ENCODE data around the gene VAV1.

VAV1 gene

DNA sequence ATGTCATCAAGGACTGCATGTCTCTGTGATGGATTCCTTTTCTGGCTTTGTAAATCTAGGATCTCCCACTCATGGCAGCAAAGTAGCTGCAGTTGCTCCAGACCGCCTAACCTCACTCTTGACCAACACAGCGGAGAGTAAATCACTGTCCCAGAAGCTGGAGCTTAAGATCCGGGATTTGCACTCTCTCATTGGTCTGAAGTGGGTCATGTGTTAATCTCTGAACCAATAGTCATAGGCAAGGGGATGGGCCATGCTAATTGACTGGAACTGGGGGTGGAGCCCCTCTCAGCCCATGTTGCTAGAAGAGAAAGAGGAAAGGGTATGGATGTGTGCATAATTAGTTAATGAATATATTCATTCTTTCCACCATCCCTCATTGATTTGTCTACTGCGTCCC is 34.0 kb downstream of the VAV1 start:
- TF ChIP-seq ZNF623 (tag by site-specific recombination; IDR thresholded peaks at IDR 0.05) (no peak), ZNF629 (tag by site-specific recombination; IDR thresholded peaks at IDR 0.05) (no peak), ZNF654 (tag by site-specific recombination; IDR thresholded peaks at IDR 0.05; ENCODE audit: low read depth) (no peak)
- TF ChIP-seq, protein P1, sequence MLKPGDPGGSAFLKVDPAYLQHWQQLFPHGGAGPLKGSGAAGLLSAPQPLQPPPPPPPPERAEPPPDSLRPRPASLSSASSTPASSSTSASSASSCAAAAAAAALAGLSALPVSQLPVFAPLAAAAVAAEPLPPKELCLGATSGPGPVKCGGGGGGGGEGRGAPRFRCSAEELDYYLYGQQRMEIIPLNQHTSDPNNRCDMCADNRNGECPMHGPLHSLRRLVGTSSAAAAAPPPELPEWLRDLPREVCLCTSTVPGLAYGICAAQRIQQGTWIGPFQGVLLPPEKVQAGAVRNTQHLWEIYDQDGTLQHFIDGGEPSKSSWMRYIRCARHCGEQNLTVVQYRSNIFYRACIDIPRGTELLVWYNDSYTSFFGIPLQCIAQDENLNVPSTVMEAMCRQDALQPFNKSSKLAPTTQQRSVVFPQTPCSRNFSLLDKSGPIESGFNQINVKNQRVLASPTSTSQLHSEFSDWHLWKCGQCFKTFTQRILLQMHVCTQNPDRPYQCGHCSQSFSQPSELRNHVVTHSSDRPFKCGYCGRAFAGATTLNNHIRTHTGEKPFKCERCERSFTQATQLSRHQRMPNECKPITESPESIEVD (tag by site-specific recombination; IDR thresholded peaks at IDR 0.05) = no peak
- TF ChIP-seq, protein P2, sequence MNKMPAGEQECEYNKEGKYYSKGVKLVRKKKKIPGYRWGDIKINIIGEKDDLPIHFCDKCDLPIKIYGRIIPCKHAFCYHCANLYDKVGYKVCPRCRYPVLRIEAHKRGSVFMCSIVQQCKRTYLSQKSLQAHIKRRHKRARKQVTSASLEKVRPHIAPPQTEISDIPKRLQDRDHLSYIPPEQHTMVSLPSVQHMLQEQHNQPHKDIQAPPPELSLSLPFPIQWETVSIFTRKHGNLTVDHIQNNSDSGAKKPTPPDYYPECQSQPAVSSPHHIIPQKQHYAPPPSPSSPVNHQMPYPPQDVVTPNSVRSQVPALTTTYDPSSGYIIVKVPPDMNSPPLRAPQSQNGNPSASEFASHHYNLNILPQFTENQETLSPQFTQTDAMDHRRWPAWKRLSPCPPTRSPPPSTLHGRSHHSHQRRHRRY (tag by site-specific recombination; IDR thresholded peaks at IDR 0.05) = no peak
- POLR2A ChIA-PET = interaction anchor here (0.6 kb wide), 1 partner anchor 545 kb away, joined by 3 read pairs; no protein-coding TSS in a partner anchor
- H3K4me1 ChIP-seq (ENCODE audit: control insufficient read depth, insufficient read depth, low read length) = no peaks in the 10 kb centered on the region
- CTCF ChIA-PET = interaction anchor here (0.6 kb wide), 1 partner anchor 56 kb away, joined by 3 read pairs; no protein-coding TSS in a partner anchor
- no peaks in the 10 kb centered on the region for H3K36me3 ChIP-seq (ENCODE audit: control insufficient read depth in 2 of 2, insufficient read depth in 1 of 2, low read length in 2 of 2)
- no peaks in the 10 kb centered on the region for H3K9me3 ChIP-seq (ENCODE audit: control insufficient read depth, insufficient read depth, low read depth, low read length)
- H3K27ac ChIP-seq (ENCODE audit: extremely low read depth, low read depth, low read length) = no peak overlapping the region
- H3K4me3 ChIP-seq (ENCODE audit: low read depth, low read length) = no peak overlapping the region

DNA sequence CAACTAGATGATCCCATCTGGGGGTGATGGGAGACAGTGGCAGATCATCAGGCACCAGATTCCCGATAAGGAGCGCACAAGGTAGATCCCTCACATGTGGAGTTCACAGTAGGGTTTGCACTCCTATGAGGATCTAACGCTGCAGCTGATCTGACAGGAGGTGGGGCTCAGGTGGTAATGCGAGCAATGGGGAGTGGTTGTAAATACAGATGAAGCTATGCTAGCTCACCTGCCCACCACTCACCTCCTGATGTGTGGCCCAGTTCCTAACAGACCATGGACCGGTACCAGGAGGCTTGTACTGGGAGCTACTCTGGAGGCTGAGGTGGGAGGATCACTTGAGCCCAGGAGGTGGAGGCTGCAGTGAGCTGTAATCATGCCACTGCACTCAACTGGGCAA is 34.8 kb downstream of the VAV1 start:
- TF ChIP-seq KLF9 (tag by site-specific recombination; IDR thresholded peaks at IDR 0.05; ENCODE audit: low read depth) (no peak), ZNF610 (tag by site-specific recombination; IDR thresholded peaks at IDR 0.05; ENCODE audit: borderline replicate concordance) (peak; percentile 97), ZFP41 (tag by site-specific recombination; IDR thresholded peaks at IDR 0.05; ENCODE audit: borderline replicate concordance) (no peak), MZF1 (tag by site-specific recombination; IDR thresholded peaks at IDR 0.05; ENCODE audit: borderline replicate concordance) (no peak), ZNF132 (tag by site-specific recombination; IDR thresholded peaks at IDR 0.05; ENCODE audit: borderline replicate concordance) (no peak), ZNF670 (tag by site-specific recombination; IDR thresholded peaks at IDR 0.05; ENCODE audit: low read depth) (no peak), ZNF433 (tag by site-specific recombination; IDR thresholded peaks at IDR 0.05; ENCODE audit: low read depth) (no peak), SP2 (tag by site-specific recombination; IDR thresholded peaks at IDR 0.05) (no peak)
- Histone ChIP-seq H3K9me3 (ENCODE audit: control insufficient read depth, insufficient read depth, low read depth, low read length) (no peaks in the 10 kb centered on the region), H3K36me3 (ENCODE audit: control insufficient read depth in 2 of 2, insufficient read depth in 1 of 2, low read length in 2 of 2) (no peaks in the 10 kb centered on the region), H3K4me3 (ENCODE audit: low read depth, low read length) (no peak overlapping the region), H3K27ac (ENCODE audit: extremely low read depth, low read depth, low read length) (no peak overlapping the region), H3K4me1 (ENCODE audit: control insufficient read depth, insufficient read depth, low read length) (no peaks in the 10 kb centered on the region)
- ChIA-PET POLR2A (interaction anchor here (0.6 kb wide), 1 partner anchor 546 kb away, joined by 3 read pairs; no protein-coding TSS in a partner anchor), CTCF (interaction anchor here (0.7 kb wide), 1 partner anchor 207 kb away, joined by 3 read pairs; no protein-coding TSS in a partner anchor)

DNA sequence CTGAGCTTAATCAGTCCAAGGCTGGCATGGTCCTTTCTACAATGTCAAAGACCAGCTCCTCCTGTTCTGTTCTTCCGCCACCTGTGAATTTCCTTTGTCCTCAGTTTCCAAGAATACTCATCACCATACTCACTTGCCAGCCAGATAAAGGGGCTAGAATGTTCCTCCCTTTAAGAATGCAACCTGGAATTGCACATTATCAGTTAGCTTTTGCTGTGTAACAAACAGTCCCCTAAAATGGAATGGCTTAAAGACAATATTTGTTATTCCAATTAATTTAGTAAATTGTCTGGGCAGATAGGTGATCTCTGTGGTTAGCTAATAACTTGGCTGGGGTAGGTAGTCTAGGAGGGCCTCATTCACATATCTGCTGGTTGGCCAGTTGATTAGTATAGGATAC is 36.0 kb downstream of the VAV1 start:
- no peak overlapping the region for H3K4me3 ChIP-seq (ENCODE audit: low read depth, low read length)
- no peaks in the 10 kb centered on the region for H3K9me3 ChIP-seq (ENCODE audit: control insufficient read depth, insufficient read depth, low read depth, low read length)
- ChIA-PET POLR2A (interaction anchor here (0.5 kb wide), 1 partner anchor 308 kb away, joined by 4 read pairs; no protein-coding TSS in a partner anchor), CTCF (interaction anchor here (0.5 kb wide), 1 partner anchor 541 kb away, joined by 4 read pairs; no protein-coding TSS in a partner anchor)
- no peak overlapping the region for H3K27ac ChIP-seq (ENCODE audit: extremely low read depth, low read depth, low read length)
- no peaks in the 10 kb centered on the region for H3K36me3 ChIP-seq (ENCODE audit: control insufficient read depth in 2 of 2, insufficient read depth in 1 of 2, low read length in 2 of 2)
- peak; percentile 68; the same call in 1 of the 2 replicates for TF ChIP-seq RBAK (tag by site-specific recombination; IDR thresholded peaks at IDR 0.05)
- TF ChIP-seq, protein P3, sequence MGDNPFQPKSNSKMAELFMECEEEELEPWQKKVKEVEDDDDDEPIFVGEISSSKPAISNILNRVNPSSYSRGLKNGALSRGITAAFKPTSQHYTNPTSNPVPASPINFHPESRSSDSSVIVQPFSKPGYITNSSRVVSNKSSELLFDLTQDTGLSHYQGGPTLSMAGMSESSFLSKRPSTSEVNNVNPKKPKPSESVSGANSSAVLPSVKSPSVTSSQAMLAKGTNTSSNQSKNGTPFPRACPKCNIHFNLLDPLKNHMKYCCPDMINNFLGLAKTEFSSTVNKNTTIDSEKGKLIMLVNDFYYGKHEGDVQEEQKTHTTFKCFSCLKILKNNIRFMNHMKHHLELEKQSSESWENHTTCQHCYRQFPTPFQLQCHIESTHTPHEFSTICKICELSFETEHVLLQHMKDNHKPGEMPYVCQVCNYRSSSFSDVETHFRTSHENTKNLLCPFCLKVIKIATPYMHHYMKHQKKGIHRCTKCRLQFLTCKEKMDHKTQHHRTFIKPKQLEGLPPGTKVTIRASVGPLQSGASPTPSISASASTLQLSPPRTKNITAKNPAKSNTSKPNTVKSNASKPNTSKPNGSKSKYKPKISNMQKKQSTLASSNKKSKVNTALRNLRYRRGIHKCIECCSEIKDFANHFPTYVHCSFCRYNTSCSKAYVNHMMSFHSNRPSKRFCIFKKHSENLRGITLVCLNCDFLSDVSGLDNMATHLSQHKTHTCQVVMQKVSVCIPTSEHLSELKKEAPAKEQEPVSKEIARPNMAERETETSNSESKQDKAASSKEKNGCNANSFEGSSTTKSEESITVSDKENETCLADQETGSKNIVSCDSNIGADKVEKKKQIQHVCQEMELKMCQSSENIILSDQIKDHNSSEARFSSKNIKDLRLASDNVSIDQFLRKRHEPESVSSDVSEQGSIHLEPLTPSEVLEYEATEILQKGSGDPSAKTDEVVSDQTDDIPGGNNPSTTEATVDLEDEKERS (tag by site-specific recombination; IDR thresholded peaks at IDR 0.05) = 0 out of 2 replicates have a peak, but pooled peaks have one; percentile 29
- no peak for TF ChIP-seq ZNF23 (tag by site-specific recombination; IDR thresholded peaks at IDR 0.05; ENCODE audit: borderline replicate concordance)
- no peaks in the 10 kb centered on the region for H3K4me1 ChIP-seq (ENCODE audit: control insufficient read depth, insufficient read depth, low read length)

Data from HEK293 (cell line).